HG02884 (cell line): ENCODE measurements around the gene DENND1A.

ENCODE experiments used
- ATAC-seq: cut with Tn5 transposase; IDR thresholded peaks from one replicate; pipeline ENCODE4 v1.9.1; 2021; ENCODE audit warnings: mild to moderate bottlenecking, moderate library complexity; ENCODE audit not compliant: unreplicated experiment

The DENND1A gene

GRCh38 chr9:123518338-123518737, 411.6 kb downstream of the DENND1A start:
- ATAC-seq = no peak

GRCh38 chr9:123517512-123517911, 412.4 kb downstream of the DENND1A start:
- ATAC-seq = no peak

GRCh38 chr9:123514766-123515165, 415.2 kb downstream of the DENND1A start:
- ATAC-seq = no peak

GRCh38 chr9:123513554-123513953, 416.4 kb downstream of the DENND1A start:
- no peak for ATAC-seq

- no peak for ATAC-seq
Measured at GRCh38 chr9:123511326-123512277, 418.3 kb downstream of the DENND1A start.

GRCh38 chr9:123509646-123510045, 420.3 kb downstream of the DENND1A start:
- ATAC-seq = no peak

- no peak for ATAC-seq
Measured at GRCh38 chr9:123508048-123508447, 421.9 kb downstream of the DENND1A start.

GRCh38 chr9:123505496-123505895, 424.4 kb downstream of the DENND1A start:
- ATAC-seq = no peak

- no peak for ATAC-seq
Measured at GRCh38 chr9:123500336-123500735, 429.6 kb downstream of the DENND1A start.

- no peak for ATAC-seq
Measured at GRCh38 chr9:123497830-123498229, 432.1 kb downstream of the DENND1A start.

GRCh38 chr9:123495731-123496130, 434.2 kb downstream of the DENND1A start:
- no peak for ATAC-seq

GRCh38 chr9:123493627-123494026, 436.3 kb downstream of the DENND1A start:
- ATAC-seq = no peak

- no peak for ATAC-seq
Measured at GRCh38 chr9:123490688-123491087, 439.2 kb downstream of the DENND1A start.

- ATAC-seq = no peak
Measured at GRCh38 chr9:123488722-123489321, 441.1 kb downstream of the DENND1A start.

- ATAC-seq = no peak
Measured at GRCh38 chr9:123487944-123488548, 441.9 kb downstream of the DENND1A start.

GRCh38 chr9:123486431-123486830, 443.5 kb downstream of the DENND1A start:
- no peak for ATAC-seq

GRCh38 chr9:123485216-123485615, 444.7 kb downstream of the DENND1A start:
- ATAC-seq = no peak

- ATAC-seq = no peak
Measured at GRCh38 chr9:123484130-123484529, 445.8 kb downstream of the DENND1A start.

- ATAC-seq = no peak
Measured at GRCh38 chr9:123483191-123483803, 446.6 kb downstream of the DENND1A start.

- no peak for ATAC-seq
Measured at GRCh38 chr9:123482295-123482968, 447.5 kb downstream of the DENND1A start.
